B cell (primary cell): ENCODE measurements around the gene NTM. TPM values are rescaled to one million over a fixed set of nuclear protein-coding genes. Genes with fewer than 3 reads are reported as not detected.

Experiments used
- ATAC-seq: fragments of 200-7000 bp; cut with Tn5 transposase; one replicate; pipeline ENCODE4 v1.10.0; 2021; ENCODE audit warnings: low read depth, mild to moderate bottlenecking, moderate number of reproducible peaks, moderate library complexity
- CTCF ChIA-PET: fragments of 350-600 bp; sonication (Branson Sonifier 250); formaldehyde crosslinking; loops from one replicate; lab custom pipeline; 2021; ENCODE audit warnings: antibody characterized with exemption, inconsistent platforms; lab: Charles Lee
- POLR2A ChIA-PET: fragments of 350-600 bp; sonication (Branson Sonifier 250); formaldehyde crosslinking; loops from one replicate; lab custom pipeline; 2021; ENCODE audit warnings: antibody characterized with exemption; lab: Charles Lee
- DNase-seq: peaks from one replicate; pipeline ENCODE4 v3.0.0; 2013
- H2AFZ ChIP-seq: 2 replicates; pipeline ENCODE4 v1.6.1; 2012; ENCODE audit warnings: mild to moderate bottlenecking, low read depth, low read length; ENCODE audit not compliant: insufficient read depth, poor library complexity, severe bottlenecking
- H3K27ac ChIP-seq, 2 donors: 1 replicate in 1 of 2; 2 replicates in 1 of 2; pipeline ENCODE4 v1.5.1; 2012 to 2013; ENCODE audit warnings: low read length in 2 of 2, mild to moderate bottlenecking in 2 of 2, moderate library complexity in 1 of 2
- H3K27me3 ChIP-seq, 4 experiments: fragments of 200-600 bp in 1 of 4; sonication (generic) in 1 of 4; replicated peaks in 1 of 4; 1 replicate in 2 of 4; 2 replicates in 2 of 4; pipeline versions ENCODE4 v1.6.1 to v1.7.0; 2013 to 2016; ENCODE audit warnings: low read length in 3 of 4, mild to moderate bottlenecking in 2 of 4, mixed read lengths in 1 of 4, moderate library complexity in 1 of 4; ENCODE audit not compliant: insufficient read depth in 4 of 4, control insufficient read depth in 3 of 4; ENCODE audit errors: control extremely low read depth in 1 of 4
- H3K36me3 ChIP-seq, 2 experiments: replicated peaks in 1 of 2; 1 replicate in 1 of 2; 2 replicates in 1 of 2; pipeline versions ENCODE4 v1.6.1 to v1.7.1; 2013; ENCODE audit warnings: low read length in 1 of 2; ENCODE audit not compliant: insufficient read depth in 2 of 2, control insufficient read depth in 1 of 2; ENCODE audit errors: control extremely low read depth in 1 of 2, extremely low read depth in 1 of 2
- H3K4me1 ChIP-seq, 2 donors: fragments of 200-600 bp in 1 of 2; sonication (generic) in 1 of 2; 1 replicate in 1 of 2; 2 replicates in 1 of 2; pipeline versions ENCODE4 v1.5.1 to v1.6.1; 2013 to 2017; ENCODE audit warnings: low read length in 2 of 2; ENCODE audit not compliant: control insufficient read depth in 2 of 2, insufficient read depth in 2 of 2
- H3K4me2 ChIP-seq: replicated peaks from 2 replicates; pipeline ENCODE3; 2012; ENCODE audit warnings: mild to moderate bottlenecking, low read depth, low read length; ENCODE audit not compliant: poor library complexity, severe bottlenecking
- H3K4me3 ChIP-seq, 5 experiments: fragments of 200-600 bp in 1 of 5; sonication (generic) in 1 of 5; 1 replicate in 3 of 5; 2 replicates in 2 of 5; pipeline versions ENCODE4 v1.5.1 to v1.7.0; 2011 to 2016; ENCODE audit warnings: low read length in 4 of 5, mild to moderate bottlenecking in 4 of 5, low read depth in 2 of 5, control low read depth in 1 of 5, moderate library complexity in 1 of 5; ENCODE audit not compliant: insufficient read depth in 1 of 5; ENCODE audit errors: control extremely low read depth in 1 of 5, extremely low read depth in 1 of 5
- H3K79me2 ChIP-seq: fragments of 200-600 bp; sonication (generic); one replicate; pipeline ENCODE4 v1.6.0; 2016; ENCODE audit warnings: low read length; ENCODE audit not compliant: control insufficient read depth, insufficient read depth
- H3K9ac ChIP-seq: fragments of 200-600 bp; sonication (generic); 2 replicates; pipeline ENCODE4 v1.6.1; 2017; ENCODE audit warnings: mild to moderate bottlenecking, low read length, moderate library complexity
- H3K9me3 ChIP-seq, 3 donors: one replicate each; pipeline versions ENCODE4 v1.6.1 to v1.7.1; 2013; ENCODE audit warnings: low read length in 2 of 3; ENCODE audit not compliant: control insufficient read depth in 2 of 3, insufficient read depth in 1 of 3; ENCODE audit errors: control extremely low read depth in 1 of 3
- H4K20me1 ChIP-seq: 2 replicates; pipeline ENCODE4 v1.6.0; 2012; ENCODE audit warnings: mild to moderate bottlenecking, low read length; ENCODE audit not compliant: insufficient read depth, control insufficient read depth, poor library complexity, severe bottlenecking
- H3K27ac Mint-ChIP-seq: one replicate; pipeline ENCODE4 v1.8.0; 2021; ENCODE audit warnings: mixed read lengths
- H3K27me3 Mint-ChIP-seq: one replicate; pipeline ENCODE4 v1.8.0; 2021; ENCODE audit warnings: mixed read lengths
- H3K4me1 Mint-ChIP-seq: one replicate; pipeline ENCODE4 v1.8.0; 2021; ENCODE audit warnings: mixed read lengths
- H3K4me3 Mint-ChIP-seq: one replicate; pipeline ENCODE4 v1.8.0; 2021; ENCODE audit warnings: mixed read lengths
- H3K9me3 Mint-ChIP-seq: one replicate; pipeline ENCODE4 v1.8.0; 2022; ENCODE audit warnings: mixed read lengths; ENCODE audit not compliant: insufficient read depth
- CTCF ChIP-seq: fragments of 200-600 bp; IDR thresholded peaks from one replicate; pipeline ENCODE4 v1.8.0; 2022; ENCODE audit warnings: antibody characterized with exemption, mild to moderate bottlenecking
- EZH2 ChIP-seq: IDR thresholded peaks from 2 replicates; pipeline ENCODE4 v1.6.1; 2012; ENCODE audit warnings: borderline replicate concordance, low read depth, mild to moderate bottlenecking, moderate library complexity, low read length; ENCODE audit not compliant: insufficient read depth, poor library complexity, severe bottlenecking
- WGBS: methylation state at CpG from one replicate; pipeline ENCODE4 v1.1.5; 2013; ENCODE audit warnings: missing lambda C conversion rate; ENCODE audit not compliant: insufficient coverage; 5-methylcytosine and 5-hydroxymethylcytosine counted together
- intact Hi-C: fragments of 100-400 bp; cut with micrococcal nuclease; formaldehyde crosslinking; loops from one replicate; pipeline ENCODE4 v1.10.0; 2022
- polyA plus RNA-seq: library from polyadenylated mRNA; depleted of rRNA; stranded (reverse); fragments of >200 nt; gene quantifications from 2 replicates; pipeline ENCODE4 v1.2.3, GENCODE V29; 2012
- total RNA-seq, 2 donors: library from RNA; stranded (reverse); fragments of 120-200 nt in 1 of 2; gene quantifications; 1 replicate in 1 of 2; 2 replicates in 1 of 2; pipeline versions ENCODE4 v1.2.3 to v1.2.4, GENCODE V29; 2013 to 2022

NTM gene
- total and polyA plus RNA-seq, 2 donors (not counting 1 experiment from before 2014, with no cell fraction given) = not detected

- ChIA-PET POLR2A (no interaction called here), CTCF (no interaction called here)
- WGBS = 72% methylated on average over 2 of the region's 3 CpGs
- no peak overlapping the region for H3K4me2 ChIP-seq
- no peak overlapping the region for H2AFZ ChIP-seq
- no peaks in the 10 kb centered on the region for H3K27me3 ChIP-seq
- H3K9me3 ChIP-seq = peaks cover 0 to 20% (median 0%) of the 10 kb centered on the region in 3 donors
- no peaks in the 10 kb centered on the region for H3K4me1 Mint-ChIP-seq
- no peak for TF ChIP-seq CTCF
- no peak for TF ChIP-seq EZH2
- no peaks in the 10 kb centered on the region for H3K36me3 ChIP-seq
- H3K27ac Mint-ChIP-seq = no peak overlapping the region
- no peaks in the 10 kb centered on the region for H4K20me1 ChIP-seq
- intact Hi-C loops = no loop called here
- no peaks in the 10 kb centered on the region for H3K4me1 ChIP-seq
- no peak overlapping the region for H3K9ac ChIP-seq
- peaks cover 2% of the 10 kb centered on the region for H3K9me3 Mint-ChIP-seq
- H3K79me2 ChIP-seq = no peaks in the 10 kb centered on the region
- ATAC-seq (no peak), DNase-seq (no peak)
- H3K27me3 Mint-ChIP-seq = no peaks in the 10 kb centered on the region
- no peak overlapping the region for H3K27ac ChIP-seq
- H3K4me3 ChIP-seq = no peak overlapping the region
- no peak overlapping the region for H3K4me3 Mint-ChIP-seq
Measured at GRCh38 chr11:131328843-131329242, 41.6 kb upstream of the NTM start.

- intact Hi-C loops = no loop called here
- H3K27ac Mint-ChIP-seq = no peak overlapping the region
- H3K4me1 Mint-ChIP-seq = no peaks in the 10 kb centered on the region
- no peaks in the 10 kb centered on the region for H3K27me3 Mint-ChIP-seq
- no peaks in the 10 kb centered on the region for H3K79me2 ChIP-seq
- TF ChIP-seq EZH2 (no peak), CTCF (no peak)
- H3K4me1 ChIP-seq = no peaks in the 10 kb centered on the region
- CTCF ChIA-PET = no interaction called here
- no peak overlapping the region for H3K4me3 ChIP-seq
- no peaks in the 10 kb centered on the region for H3K36me3 ChIP-seq
- H3K9me3 Mint-ChIP-seq = peaks cover 2% of the 10 kb centered on the region
- WGBS = 77% methylated on average over 7 of the region's 7 CpGs
- DNase-seq = no peak
- H4K20me1 ChIP-seq = no peaks in the 10 kb centered on the region
- POLR2A ChIA-PET = no interaction called here
- no peak overlapping the region for H3K9ac ChIP-seq
- no peak overlapping the region for H2AFZ ChIP-seq
- H3K27me3 ChIP-seq = no peaks in the 10 kb centered on the region
- H3K4me3 Mint-ChIP-seq = no peak overlapping the region
- peaks cover 0 to 20% (median 0%) of the 10 kb centered on the region in 3 donors for H3K9me3 ChIP-seq
- H3K27ac ChIP-seq = no peak overlapping the region
- H3K4me2 ChIP-seq = no peak overlapping the region
- no peak for ATAC-seq
Measured at GRCh38 chr11:131331010-131331409, 39.4 kb upstream of the NTM start.
